ENCODE data around the gene STAB2.

Gene STAB2, protein sequence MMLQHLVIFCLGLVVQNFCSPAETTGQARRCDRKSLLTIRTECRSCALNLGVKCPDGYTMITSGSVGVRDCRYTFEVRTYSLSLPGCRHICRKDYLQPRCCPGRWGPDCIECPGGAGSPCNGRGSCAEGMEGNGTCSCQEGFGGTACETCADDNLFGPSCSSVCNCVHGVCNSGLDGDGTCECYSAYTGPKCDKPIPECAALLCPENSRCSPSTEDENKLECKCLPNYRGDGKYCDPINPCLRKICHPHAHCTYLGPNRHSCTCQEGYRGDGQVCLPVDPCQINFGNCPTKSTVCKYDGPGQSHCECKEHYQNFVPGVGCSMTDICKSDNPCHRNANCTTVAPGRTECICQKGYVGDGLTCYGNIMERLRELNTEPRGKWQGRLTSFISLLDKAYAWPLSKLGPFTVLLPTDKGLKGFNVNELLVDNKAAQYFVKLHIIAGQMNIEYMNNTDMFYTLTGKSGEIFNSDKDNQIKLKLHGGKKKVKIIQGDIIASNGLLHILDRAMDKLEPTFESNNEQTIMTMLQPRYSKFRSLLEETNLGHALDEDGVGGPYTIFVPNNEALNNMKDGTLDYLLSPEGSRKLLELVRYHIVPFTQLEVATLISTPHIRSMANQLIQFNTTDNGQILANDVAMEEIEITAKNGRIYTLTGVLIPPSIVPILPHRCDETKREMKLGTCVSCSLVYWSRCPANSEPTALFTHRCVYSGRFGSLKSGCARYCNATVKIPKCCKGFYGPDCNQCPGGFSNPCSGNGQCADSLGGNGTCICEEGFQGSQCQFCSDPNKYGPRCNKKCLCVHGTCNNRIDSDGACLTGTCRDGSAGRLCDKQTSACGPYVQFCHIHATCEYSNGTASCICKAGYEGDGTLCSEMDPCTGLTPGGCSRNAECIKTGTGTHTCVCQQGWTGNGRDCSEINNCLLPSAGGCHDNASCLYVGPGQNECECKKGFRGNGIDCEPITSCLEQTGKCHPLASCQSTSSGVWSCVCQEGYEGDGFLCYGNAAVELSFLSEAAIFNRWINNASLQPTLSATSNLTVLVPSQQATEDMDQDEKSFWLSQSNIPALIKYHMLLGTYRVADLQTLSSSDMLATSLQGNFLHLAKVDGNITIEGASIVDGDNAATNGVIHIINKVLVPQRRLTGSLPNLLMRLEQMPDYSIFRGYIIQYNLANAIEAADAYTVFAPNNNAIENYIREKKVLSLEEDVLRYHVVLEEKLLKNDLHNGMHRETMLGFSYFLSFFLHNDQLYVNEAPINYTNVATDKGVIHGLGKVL (N-terminal part only)

GRCh38 chr12:103586791-103587370, at the start of gene STAB2:
Gene STAB2, plus strand, starts transcription at chr12:103587273. Its CDS starts 204 bp downstream, at chr12:103587477.
- no peak within 1 kb of the TSS for H3K4me3 Mint-ChIP-seq
- H3K27ac Mint-ChIP-seq: no peak within 1 kb of the TSS
- H3K36me3 Mint-ChIP-seq: no peaks in the 10 kb centered on the region
- H3K4me1 Mint-ChIP-seq: no peaks in the 10 kb centered on the region
- H3K9me3 Mint-ChIP-seq: no peaks in the 10 kb centered on the region
- H3K27me3 Mint-ChIP-seq: peaks cover 11 to 17% of the 10 kb centered on the region in 2 donors
- ATAC-seq (replicated peaks) (no peak), DNase-seq (no peak)

DNA sequence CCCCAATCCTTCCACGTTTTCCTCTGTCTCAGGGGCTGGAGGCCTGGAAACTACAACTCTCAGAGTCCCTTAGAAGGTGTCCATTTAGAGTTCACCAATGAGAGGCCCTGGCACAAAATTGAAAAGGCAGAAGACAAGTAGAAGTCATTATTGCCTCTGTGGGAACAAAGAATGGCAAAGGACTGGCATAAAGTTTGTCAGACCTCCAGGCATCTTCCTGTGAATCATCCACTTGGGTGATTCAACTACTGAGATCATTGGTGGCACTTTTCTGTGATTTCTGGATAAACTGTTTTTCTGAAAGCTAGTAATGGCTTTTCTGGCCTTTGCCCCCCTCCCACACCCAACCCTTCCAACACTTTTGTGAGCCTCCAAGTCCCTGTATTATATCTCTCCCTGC, 48.7 kb upstream of the STAB2 start:
- Mint-ChIP-seq H3K27me3 (peaks cover 5% of the 10 kb centered on the region in 2 donors), H3K4me1 (peaks cover 0 to 7% of the 10 kb centered on the region in 2 donors), H3K36me3 (no peaks in the 10 kb centered on the region), H3K27ac (no peak overlapping the region), H3K9me3 (no peaks in the 10 kb centered on the region), H3K4me3 (no peak overlapping the region)
- ATAC-seq (replicated peaks) (no peak), DNase-seq (no peak)

GRCh38 chr12:103540319-103540718, 46.8 kb upstream of the STAB2 start:
- H3K27me3 Mint-ChIP-seq: peaks cover 5 to 12% of the 10 kb centered on the region in 2 donors
- no peak for ATAC-seq (replicated peaks)
- peaks cover 0 to 1% of the 10 kb centered on the region in 2 donors for H3K36me3 Mint-ChIP-seq

DNA sequence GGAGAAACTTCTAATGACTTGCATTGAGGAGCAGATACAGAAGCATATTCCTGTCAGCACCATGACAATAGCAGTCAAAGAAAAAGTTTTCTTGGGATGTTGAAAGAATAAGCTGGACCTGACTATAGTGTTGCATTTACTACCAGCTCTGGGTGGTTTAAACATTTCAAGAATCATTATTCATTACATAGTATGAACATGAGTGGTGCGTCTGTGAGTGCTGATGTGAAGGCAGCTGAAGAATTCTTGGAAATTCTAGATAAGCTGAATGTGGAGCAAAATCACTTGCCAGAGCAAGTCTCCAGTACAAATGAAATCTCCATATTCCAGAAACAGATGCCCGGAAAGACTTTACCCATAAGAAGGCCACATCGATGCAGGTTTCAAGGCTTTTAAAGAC, 45.0 kb upstream of the STAB2 start:
- Mint-ChIP-seq H3K27me3 (peaks cover 6 to 20% of the 10 kb centered on the region in 2 donors), H3K4me3 (no peak overlapping the region), H3K36me3 (peaks cover 0 to 1% of the 10 kb centered on the region in 2 donors), H3K9me3 (no peaks in the 10 kb centered on the region), H3K27ac (no peak overlapping the region), H3K4me1 (peaks cover 0 to 7% of the 10 kb centered on the region in 2 donors)
- DNase-seq (no peak), ATAC-seq (replicated peaks) (no peak)

More at GRCh38 chr12:103540319-103540718, 46.8 kb upstream of the STAB2 start:
- Mint-ChIP-seq H3K4me3 (no peak overlapping the region), H3K27ac (no peak overlapping the region), H3K4me1 (peaks cover 0 to 7% of the 10 kb centered on the region in 2 donors), H3K9me3 (no peaks in the 10 kb centered on the region)
- DNase-seq: no peak

- Mint-ChIP-seq H3K36me3 (peaks cover 0 to 1% of the 10 kb centered on the region in 2 donors), H3K27me3 (peaks cover 10 to 24% of the 10 kb centered on the region in 2 donors), H3K4me3 (no peak overlapping the region), H3K27ac (no peak overlapping the region), H3K9me3 (no peaks in the 10 kb centered on the region), H3K4me1 (peaks cover 0 to 2% of the 10 kb centered on the region in 2 donors)
- DNase-seq: no peak
- no peak for ATAC-seq (replicated peaks)
These were observed 40.1 kb upstream of the STAB2 start for GRCh38 chr12:103546959-103547358.

DNA sequence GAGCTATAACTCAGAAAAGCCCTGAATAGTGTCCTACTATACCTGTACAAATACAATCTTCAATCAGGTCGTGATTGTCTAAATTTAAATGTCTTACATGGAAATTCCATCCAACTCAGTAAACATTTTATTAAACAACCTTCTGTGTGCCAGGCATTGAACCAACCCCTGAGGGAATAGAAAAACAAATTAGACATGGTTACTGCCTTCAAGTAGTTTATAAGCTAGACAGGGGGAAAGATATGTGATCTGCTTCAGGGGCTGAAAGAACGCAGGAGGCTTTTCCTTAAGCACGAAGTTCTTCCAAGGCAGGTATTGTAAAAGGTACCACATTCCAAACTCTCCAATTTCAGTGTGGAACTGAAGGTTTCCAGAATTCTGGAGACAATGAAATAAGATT, 39.7 kb upstream of the STAB2 start:
- peaks cover 0 to 2% of the 10 kb centered on the region in 2 donors for H3K4me1 Mint-ChIP-seq
- H3K4me3 Mint-ChIP-seq: no peak overlapping the region
- ATAC-seq (replicated peaks) (no peak), DNase-seq (no peak)
- peaks cover 12 to 28% of the 10 kb centered on the region in 2 donors for H3K27me3 Mint-ChIP-seq
- no peak overlapping the region for H3K27ac Mint-ChIP-seq
- peaks cover 0 to 1% of the 10 kb centered on the region in 2 donors for H3K36me3 Mint-ChIP-seq
- H3K9me3 Mint-ChIP-seq: no peaks in the 10 kb centered on the region

DNA sequence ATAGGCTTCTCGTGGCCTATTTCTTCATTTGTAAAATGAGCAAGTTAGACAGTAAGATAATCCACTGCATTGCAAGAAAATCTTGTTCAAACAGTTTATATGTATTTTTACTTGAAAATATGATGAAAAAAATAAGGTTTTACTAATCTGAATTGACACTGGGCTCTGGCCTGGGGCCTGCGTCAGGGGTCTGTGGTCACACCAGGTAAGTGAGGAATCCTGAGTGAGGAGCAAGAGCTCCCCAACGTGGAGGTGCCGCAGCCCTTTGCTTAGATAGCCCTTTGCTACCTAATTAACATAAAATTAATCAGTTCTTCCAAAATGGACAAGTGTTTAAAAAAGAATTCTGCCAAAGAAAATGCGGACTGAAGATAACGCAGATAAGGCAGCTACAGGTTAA, 39.1 kb upstream of the STAB2 start:
- Mint-ChIP-seq H3K27ac (no peak overlapping the region), H3K4me3 (no peak overlapping the region), H3K9me3 (no peaks in the 10 kb centered on the region), H3K36me3 (peaks cover 0 to 1% of the 10 kb centered on the region in 2 donors), H3K27me3 (peaks cover 16 to 34% of the 10 kb centered on the region in 2 donors), H3K4me1 (peaks cover 0 to 2% of the 10 kb centered on the region in 2 donors)
- DNase-seq: no peak
- ATAC-seq (replicated peaks): no peak

DNA sequence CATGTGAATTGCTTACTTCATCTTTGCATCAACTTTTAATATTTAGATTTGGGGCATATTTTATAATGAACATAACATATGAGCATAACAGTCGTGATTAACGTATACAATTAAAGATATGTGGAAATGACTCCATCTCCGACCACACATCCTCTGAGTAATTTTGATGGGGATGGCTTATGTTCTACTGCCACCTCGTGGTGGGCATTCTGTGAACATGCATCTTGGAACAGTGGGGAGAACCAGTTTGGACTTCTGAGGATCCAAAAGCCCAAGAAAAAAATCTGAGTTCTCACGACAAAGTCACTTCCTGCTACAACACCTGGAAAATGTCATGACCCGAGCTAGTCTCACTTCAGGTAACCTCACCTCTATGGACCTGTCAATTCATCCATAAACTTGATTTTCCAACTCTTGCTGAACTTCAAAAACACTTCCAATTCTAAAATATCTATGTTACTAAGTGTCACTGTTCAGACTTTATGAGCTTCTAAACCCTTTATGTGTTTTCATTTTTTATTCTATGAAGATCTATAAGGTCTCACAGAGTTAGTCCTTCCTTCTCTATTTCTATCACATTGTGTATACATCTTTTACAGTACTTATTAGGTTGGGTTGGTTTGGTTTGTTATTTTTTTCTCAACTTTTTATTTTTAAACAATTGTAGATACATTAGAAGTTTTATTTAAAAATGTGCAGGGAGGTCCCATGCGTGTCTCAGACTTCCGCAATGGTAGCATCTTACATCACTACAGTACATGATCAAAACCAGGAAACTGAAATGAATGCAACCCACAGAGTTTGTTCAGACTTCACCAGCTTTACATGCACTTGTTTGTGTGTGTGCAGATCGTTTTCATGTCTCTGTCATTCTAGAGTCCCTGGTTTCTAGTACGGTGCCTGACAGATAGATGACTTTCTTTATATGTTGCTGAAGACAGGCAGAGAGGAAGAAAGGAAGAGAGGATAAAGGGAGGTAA, 38.2 kb upstream of the STAB2 start:
- DNase-seq (peak; percentile 54), ATAC-seq (replicated peaks) (peak; percentile 89 to 91)
- H3K36me3 Mint-ChIP-seq: peaks cover 0 to 1% of the 10 kb centered on the region in 2 donors
- no peak overlapping the region for H3K27ac Mint-ChIP-seq
- H3K27me3 Mint-ChIP-seq: peaks cover 21 to 44% of the 10 kb centered on the region in 2 donors
- H3K4me3 Mint-ChIP-seq: no peak overlapping the region
- H3K4me1 Mint-ChIP-seq: peaks cover 0 to 2% of the 10 kb centered on the region in 2 donors
- H3K9me3 Mint-ChIP-seq: no peaks in the 10 kb centered on the region

- DNase-seq: no peak
- Mint-ChIP-seq H3K4me3 (no peak overlapping the region), H3K27me3 (peaks cover 46 to 58% of the 10 kb centered on the region in 2 donors), H3K27ac (no peak overlapping the region), H3K4me1 (no peaks in the 10 kb centered on the region), H3K9me3 (peaks cover 2 to 6% of the 10 kb centered on the region in 2 donors), H3K36me3 (peaks cover 0 to 4% of the 10 kb centered on the region in 2 donors)
- no peak for ATAC-seq (replicated peaks)
These were observed 30.0 kb upstream of the STAB2 start for GRCh38 chr12:103556890-103557627.

DNA sequence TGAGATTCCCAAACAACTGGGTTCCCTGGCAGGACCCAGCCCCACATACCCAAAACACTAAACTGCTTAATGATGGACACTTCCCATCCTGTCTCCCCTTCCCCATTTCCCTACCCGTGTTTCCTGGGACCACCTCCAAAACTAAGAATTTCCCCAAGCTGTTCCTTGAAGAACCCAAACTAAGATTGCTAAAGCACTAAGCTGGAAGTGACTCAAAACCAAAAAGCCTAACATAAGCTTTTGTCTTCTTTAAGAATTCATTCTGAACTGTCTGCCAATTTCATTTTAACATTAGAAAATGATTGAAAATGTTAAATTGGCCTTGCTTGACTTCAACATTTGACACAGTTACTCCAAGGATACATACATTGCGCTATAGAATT, 29.5 kb upstream of the STAB2 start:
- no peak for ATAC-seq (replicated peaks)
- H3K4me1 Mint-ChIP-seq: no peaks in the 10 kb centered on the region

GRCh38 chr12:103558879-103559278, 28.2 kb upstream of the STAB2 start:
- peaks cover 0 to 4% of the 10 kb centered on the region in 2 donors for H3K36me3 Mint-ChIP-seq
- H3K27ac Mint-ChIP-seq: no peak overlapping the region
- DNase-seq (no peak), ATAC-seq (replicated peaks) (no peak)
- H3K27me3 Mint-ChIP-seq: peaks cover 49 to 51% of the 10 kb centered on the region in 2 donors
- no peak overlapping the region for H3K4me3 Mint-ChIP-seq
- no peaks in the 10 kb centered on the region for H3K4me1 Mint-ChIP-seq
- H3K9me3 Mint-ChIP-seq: peaks cover 3 to 6% of the 10 kb centered on the region in 2 donors

More for the DNA sequence above, 29.5 kb upstream of the STAB2 start:
- no peak overlapping the region for H3K27ac Mint-ChIP-seq
- peaks cover 2 to 6% of the 10 kb centered on the region in 2 donors for H3K9me3 Mint-ChIP-seq
- no peak for DNase-seq
- peaks cover 49 to 58% of the 10 kb centered on the region in 2 donors for H3K27me3 Mint-ChIP-seq
- peaks cover 0 to 4% of the 10 kb centered on the region in 2 donors for H3K36me3 Mint-ChIP-seq
- no peak overlapping the region for H3K4me3 Mint-ChIP-seq

- no peaks in the 10 kb centered on the region for H3K4me1 Mint-ChIP-seq
- no peaks in the 10 kb centered on the region for H3K36me3 Mint-ChIP-seq
- H3K9me3 Mint-ChIP-seq: peaks cover 9 to 10% of the 10 kb centered on the region in 2 donors
- DNase-seq (no peak), ATAC-seq (replicated peaks) (no peak)
- peaks cover 37 to 42% of the 10 kb centered on the region in 2 donors for H3K27me3 Mint-ChIP-seq
- no peak overlapping the region for H3K4me3 Mint-ChIP-seq
- H3K27ac Mint-ChIP-seq: no peak overlapping the region
These were observed 26.4 kb upstream of the STAB2 start for GRCh38 chr12:103560604-103561101.
